HG03045 (cell line): ENCODE results near the gene OR10C1.

Experiments
- ATAC-seq: cut with Tn5 transposase; IDR thresholded peaks from one replicate; pipeline ENCODE4 v1.9.1; 2021; ENCODE audit warnings: mild to moderate bottlenecking, moderate library complexity; ENCODE audit not compliant: unreplicated experiment

The OR10C1 gene

DNA sequence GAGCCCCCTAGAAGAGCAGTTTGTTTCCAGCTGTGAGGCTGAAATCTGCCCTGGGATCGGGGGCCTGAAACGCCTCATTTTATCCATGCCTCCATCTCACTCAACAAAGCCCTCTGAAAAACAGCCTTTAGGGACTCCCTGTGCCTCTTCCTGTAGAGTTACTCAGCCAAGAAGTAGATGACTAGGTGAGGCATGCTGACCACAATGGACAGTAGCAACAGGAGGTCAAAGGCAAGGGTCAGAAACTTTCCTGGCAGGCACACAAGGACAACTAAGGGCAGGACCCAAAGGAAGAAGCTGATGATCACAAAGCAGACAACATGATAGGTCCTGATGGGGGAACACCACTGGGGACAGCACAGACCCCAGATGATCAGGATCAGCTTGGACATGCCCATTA, 35.9 kb downstream of the OR10C1 start:
- no peak for ATAC-seq

GRCh38 chr6:29477923-29478450, 38.9 kb downstream of the OR10C1 start:
- no peak for ATAC-seq

GRCh38 chr6:29478740-29479139, 39.6 kb downstream of the OR10C1 start:
- no peak for ATAC-seq

- no peak for ATAC-seq
Measured at GRCh38 chr6:29479560-29479959, 40.5 kb downstream of the OR10C1 start.

GRCh38 chr6:29483186-29483585, 44.1 kb downstream of the OR10C1 start:
- ATAC-seq = no peak

DNA sequence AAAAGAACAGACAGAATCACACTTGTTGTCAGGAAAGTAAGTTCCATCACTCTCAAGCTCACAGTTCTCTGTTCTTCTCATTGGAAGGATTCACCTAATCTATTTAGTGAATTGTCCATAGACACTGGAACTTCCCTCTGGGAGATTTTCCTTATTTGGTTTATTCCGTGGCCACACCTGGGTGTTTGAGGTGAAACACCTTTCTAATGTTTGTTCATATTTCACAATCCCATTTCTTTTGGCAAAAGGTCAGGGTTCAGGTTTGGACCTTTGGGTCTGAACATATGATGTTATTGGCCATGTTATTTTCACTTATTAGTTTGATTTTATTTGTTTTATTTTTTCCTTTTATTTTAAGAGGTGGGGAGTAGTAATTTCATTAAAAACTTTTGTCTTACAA, 44.6 kb downstream of the OR10C1 start:
- no peak for ATAC-seq

DNA sequence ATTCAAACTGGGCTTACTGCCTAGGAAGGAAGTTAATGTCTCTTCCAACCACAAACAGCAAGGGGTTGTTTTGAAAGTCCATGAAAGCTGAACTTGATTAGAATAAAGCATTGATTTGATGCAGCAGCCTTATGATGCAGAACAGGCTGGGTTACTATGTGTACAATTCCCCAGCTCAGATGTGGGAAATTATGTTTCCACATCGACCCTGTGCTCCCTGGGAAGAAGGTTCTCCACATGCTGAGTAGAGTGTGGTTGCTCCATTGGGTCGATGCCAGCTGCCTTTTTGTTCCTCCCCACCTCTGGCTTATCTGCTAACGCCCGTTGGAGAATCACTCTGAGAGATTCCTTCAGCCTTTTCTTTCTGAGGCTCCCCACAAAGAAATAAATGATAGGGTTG, 47.5 kb downstream of the OR10C1 start:
- ATAC-seq = no peak

- ATAC-seq = no peak
Measured at GRCh38 chr6:29487131-29487530, 48.0 kb downstream of the OR10C1 start.

GRCh38 chr6:29487660-29488059, 48.6 kb downstream of the OR10C1 start, which contains the start of gene MAS1L:
MAS1L (minus strand) TSS chr6:29487956; CDS start chr6:29487902, 54 bp downstream.
- ATAC-seq = no peak

DNA sequence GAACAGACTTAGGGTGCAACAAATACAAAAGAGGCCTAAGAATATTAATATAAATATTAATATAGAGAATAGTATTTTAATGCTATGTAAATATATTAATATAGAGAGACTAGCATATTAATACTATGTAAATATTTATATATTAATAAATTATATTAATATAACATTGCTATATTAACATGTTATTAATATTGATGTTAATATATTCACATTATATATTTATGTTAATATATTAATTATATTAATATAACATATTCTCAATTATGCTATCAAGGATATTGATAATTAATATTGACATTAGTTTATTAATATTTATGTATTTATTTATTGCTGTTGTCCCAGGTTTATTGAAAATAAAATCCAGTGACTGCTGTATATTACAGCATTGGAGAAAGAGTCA, 49.8 kb downstream of the OR10C1 start:
- ATAC-seq = no peak

DNA sequence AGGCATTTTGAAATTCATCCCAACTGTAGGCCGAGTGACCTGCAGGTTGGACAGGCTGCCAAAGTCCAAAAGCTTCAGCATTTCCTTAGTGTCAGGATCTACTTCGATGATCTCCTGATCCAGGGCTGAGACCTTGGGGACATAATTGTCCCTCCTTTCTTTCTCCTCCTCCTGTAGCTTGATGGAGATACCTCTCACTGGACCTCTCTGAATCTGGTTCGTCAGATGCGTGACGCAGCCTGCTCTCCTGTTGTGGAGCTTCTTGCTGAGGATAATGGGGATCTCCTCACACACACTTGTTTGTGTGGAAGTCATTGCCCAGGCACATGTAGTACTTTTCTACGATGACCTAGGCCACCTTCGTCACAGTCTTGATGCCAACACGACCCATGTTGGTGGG, 50.2 kb downstream of the OR10C1 start:
- no peak for ATAC-seq

DNA sequence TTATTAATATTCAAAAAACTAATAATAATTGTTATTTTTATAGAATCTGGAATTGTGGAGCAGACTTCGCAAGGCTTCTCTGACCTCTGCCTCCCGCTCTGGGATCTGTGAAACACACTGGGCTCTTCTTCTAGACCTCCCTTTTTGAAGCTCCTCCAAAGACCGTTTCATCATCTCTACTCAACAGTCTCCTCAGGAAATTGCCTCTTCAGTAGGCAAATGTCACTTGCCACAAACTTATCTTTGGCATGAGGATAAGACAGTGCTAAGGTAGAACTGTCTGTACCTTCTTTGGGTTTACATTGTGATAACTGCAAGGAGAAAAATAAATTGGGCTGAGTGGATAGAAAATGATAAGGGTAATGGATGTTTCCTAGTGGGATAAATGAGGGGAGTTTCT, 50.9 kb downstream of the OR10C1 start:
- ATAC-seq = no peak

- ATAC-seq = no peak
Measured at GRCh38 chr6:29490552-29490951, 51.4 kb downstream of the OR10C1 start.
